Type B pancreatic cell (in vitro differentiated cells): Measurements from ENCODE around the gene NKAIN2. TPM values are rescaled to one million over a fixed set of nuclear protein-coding genes. Genes with fewer than 3 reads are reported as not detected.

ENCODE experiments used
- DNase-seq: peaks from one replicate; pipeline ENCODE4 v3.0.0; 2021; ENCODE audit warnings: mixed read lengths; ENCODE audit not compliant: unreplicated experiment; ENCODE audit errors: extremely low spot score
- H3K27ac Mint-ChIP-seq: 2 replicates; pipeline ENCODE4 v1.8.0; 2021; ENCODE audit warnings: mild to moderate bottlenecking, mixed read lengths
- H3K27me3 Mint-ChIP-seq: 2 replicates; pipeline ENCODE4 v1.8.0; 2021; ENCODE audit warnings: mixed read lengths
- H3K36me3 Mint-ChIP-seq: 2 replicates; pipeline ENCODE4 v1.8.0; 2021; ENCODE audit warnings: mixed read lengths
- H3K4me1 Mint-ChIP-seq: one replicate; pipeline ENCODE4 v1.8.0; 2021; ENCODE audit warnings: mixed read lengths; ENCODE audit not compliant: unreplicated experiment
- H3K4me3 Mint-ChIP-seq: 2 replicates; pipeline ENCODE4 v1.8.0; 2021; ENCODE audit warnings: mild to moderate bottlenecking, mixed read lengths
- H3K9me3 Mint-ChIP-seq: 2 replicates; pipeline ENCODE4 v1.8.0; 2021; ENCODE audit warnings: mixed read lengths
- CTCF ChIP-seq: fragments of 200-600 bp; sonication (generic); conservative IDR thresholded peaks from 2 replicates; pipeline ENCODE4 v1.5.0; 2021; ENCODE audit warnings: antibody characterized with exemption, mild to moderate bottlenecking
- total RNA-seq: library from RNA; stranded (reverse); gene quantifications from 2 replicates; pipeline ENCODE4 v1.2.1, GENCODE V29; 2021; ENCODE audit warnings: low replicate concordance

The NKAIN2 gene
- total RNA-seq, 1 donor from 2014 or later, result 1.7 TPM

DNA sequence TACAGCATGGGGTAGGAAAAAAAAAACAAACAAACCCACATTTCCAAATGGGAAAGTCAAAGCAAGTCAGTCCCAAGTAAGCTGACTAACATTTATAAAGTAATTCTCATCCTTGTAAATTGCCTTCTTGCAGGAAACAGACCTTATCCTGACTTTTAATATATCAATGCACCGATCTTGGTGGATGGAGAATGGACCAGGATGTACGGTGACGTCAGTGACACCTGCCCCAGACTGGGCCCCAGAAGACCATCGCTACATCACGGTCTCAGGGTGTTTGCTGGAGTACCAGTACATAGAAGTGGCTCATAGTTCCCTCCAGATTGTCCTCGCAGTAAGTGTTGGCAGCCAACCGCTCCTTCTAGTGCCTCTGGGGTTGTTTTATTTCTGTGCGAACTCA is 854.4 kb downstream of the NKAIN2 start:
- Mint-ChIP-seq H3K9me3 (no peaks in the 10 kb centered on the region), H3K27ac (no peak overlapping the region), H3K4me3 (no peak overlapping the region), H3K36me3 (no peaks in the 10 kb centered on the region), H3K27me3 (no peaks in the 10 kb centered on the region), H3K4me1 (no peaks in the 10 kb centered on the region)
- no peak for TF ChIP-seq CTCF
- DNase-seq, result no peak

- no peak for TF ChIP-seq CTCF
- H3K27ac Mint-ChIP-seq, result no peak overlapping the region
- no peak for DNase-seq
- H3K4me1 Mint-ChIP-seq, result no peaks in the 10 kb centered on the region
- H3K36me3 Mint-ChIP-seq, result no peaks in the 10 kb centered on the region
- H3K4me3 Mint-ChIP-seq, result no peak overlapping the region
- no peaks in the 10 kb centered on the region for H3K9me3 Mint-ChIP-seq
- H3K27me3 Mint-ChIP-seq, result no peaks in the 10 kb centered on the region
Observed at GRCh38 chr6:124659427-124659826, 855.8 kb downstream of the NKAIN2 start.

DNA sequence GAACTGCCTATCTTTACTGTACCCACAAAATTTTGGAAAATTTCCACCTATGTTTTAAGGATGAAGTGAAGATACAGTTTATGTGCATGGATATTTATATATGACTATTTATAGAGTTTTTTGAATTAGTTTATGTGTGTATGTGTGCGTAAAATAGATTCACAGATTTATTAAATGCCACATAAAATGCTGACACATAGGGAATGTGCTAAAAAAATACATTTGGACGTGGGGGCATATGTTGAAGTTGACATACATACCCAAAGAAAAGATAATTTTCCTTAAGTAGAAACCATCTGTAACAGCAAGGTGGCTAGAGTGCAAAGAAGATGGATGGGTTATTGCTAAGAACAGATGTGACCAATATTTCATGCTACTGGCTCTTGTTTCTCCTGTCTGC is 856.5 kb downstream of the NKAIN2 start:
- no peaks in the 10 kb centered on the region for H3K9me3 Mint-ChIP-seq
- H3K27me3 Mint-ChIP-seq, result no peaks in the 10 kb centered on the region

DNA sequence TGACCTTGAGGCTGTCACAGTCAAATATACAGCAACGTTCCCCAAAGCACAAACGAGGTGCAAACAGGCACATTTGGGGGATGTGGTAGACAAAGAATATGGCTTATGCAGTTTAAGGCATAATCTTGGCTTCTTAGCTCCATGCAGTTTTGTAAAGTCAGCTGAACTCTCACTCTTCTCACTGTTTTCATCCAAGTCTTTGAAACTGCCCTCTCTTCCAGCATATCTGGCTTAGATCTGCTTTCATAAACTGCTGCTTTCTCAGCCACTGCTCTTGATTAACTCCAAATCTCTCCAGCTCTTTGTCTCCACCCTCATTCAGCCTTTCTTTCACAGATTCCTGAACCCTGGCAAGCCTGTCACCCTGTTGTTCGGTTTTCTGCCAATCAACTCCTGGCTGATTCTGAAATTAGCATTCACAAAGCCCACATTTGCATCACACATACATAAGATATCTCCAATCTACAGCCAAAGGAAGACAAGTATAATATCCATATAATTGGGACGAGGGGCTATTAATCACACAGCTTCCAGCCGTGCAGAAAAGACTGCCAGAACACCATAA is 857.5 kb downstream of the NKAIN2 start:
- Mint-ChIP-seq H3K9me3 (no peaks in the 10 kb centered on the region), H3K4me1 (no peaks in the 10 kb centered on the region), H3K27ac (no peak overlapping the region), H3K4me3 (no peak overlapping the region), H3K36me3 (no peaks in the 10 kb centered on the region), H3K27me3 (no peaks in the 10 kb centered on the region)
- DNase-seq, result no peak
- no peak for TF ChIP-seq CTCF

More for the DNA sequence above, 856.5 kb downstream of the NKAIN2 start:
- DNase-seq, result no peak
- Mint-ChIP-seq H3K36me3 (no peaks in the 10 kb centered on the region), H3K4me1 (no peaks in the 10 kb centered on the region), H3K4me3 (no peak overlapping the region), H3K27ac (no peak overlapping the region)
- TF ChIP-seq CTCF, result no peak

- no peaks in the 10 kb centered on the region for H3K9me3 Mint-ChIP-seq
- no peaks in the 10 kb centered on the region for H3K4me1 Mint-ChIP-seq
- H3K36me3 Mint-ChIP-seq, result no peaks in the 10 kb centered on the region
- no peak for TF ChIP-seq CTCF
- H3K27ac Mint-ChIP-seq, result no peak overlapping the region
- no peak overlapping the region for H3K4me3 Mint-ChIP-seq
- no peak for DNase-seq
- no peaks in the 10 kb centered on the region for H3K27me3 Mint-ChIP-seq
Observed at GRCh38 chr6:124668028-124668427, 864.4 kb downstream of the NKAIN2 start.
